Osteoblast (primary cell): Measurements from ENCODE around the gene HHLA2. TPM values are rescaled to one million over a fixed set of nuclear protein-coding genes. Genes with fewer than 3 reads are reported as not detected.

ENCODE experiments used
- DNase-seq: peaks from one replicate; pipeline ENCODE4 v3.0.0; 2011; ENCODE audit warnings: low spot score, mixed read lengths; ENCODE audit not compliant: insufficient read length; ENCODE audit errors: missing footprints
- H2AFZ ChIP-seq: 2 replicates; pipeline ENCODE4 v1.6.0; 2011; ENCODE audit warnings: mild to moderate bottlenecking, low read length
- H3K27ac ChIP-seq: 2 replicates; pipeline ENCODE4 v1.5.1; 2011; ENCODE audit warnings: mild to moderate bottlenecking, low read depth, low read length, moderate library complexity
- H3K27me3 ChIP-seq: 2 replicates; pipeline ENCODE4 v1.6.0; 2012; ENCODE audit warnings: mild to moderate bottlenecking, control low read depth, inconsistent platforms, low read length, moderate library complexity; ENCODE audit not compliant: insufficient read depth
- H3K36me3 ChIP-seq: 2 replicates; pipeline ENCODE4 v1.5.1; 2011; ENCODE audit warnings: mild to moderate bottlenecking, low read length, control low read depth, moderate library complexity; ENCODE audit not compliant: insufficient read depth
- H3K4me1 ChIP-seq: 2 replicates; pipeline ENCODE4 v1.5.1; 2011; ENCODE audit warnings: mild to moderate bottlenecking, low read length, control low read depth, moderate library complexity; ENCODE audit not compliant: insufficient read depth
- H3K4me2 ChIP-seq: 2 replicates; pipeline ENCODE4 v1.6.0; 2011; ENCODE audit warnings: mild to moderate bottlenecking, low read length; ENCODE audit not compliant: insufficient read depth
- H3K4me3 ChIP-seq: fragments of 200-600 bp; sonication (generic); 3 replicates; pipeline ENCODE4 v1.5.1; 2012; ENCODE audit warnings: mild to moderate bottlenecking, low read length, inconsistent platforms; ENCODE audit not compliant: insufficient read depth
- H3K79me2 ChIP-seq: 2 replicates; pipeline ENCODE4 v1.6.0; 2012; ENCODE audit warnings: mild to moderate bottlenecking, low read length, control low read depth, inconsistent platforms; ENCODE audit not compliant: insufficient read depth
- H3K9me3 ChIP-seq: 2 replicates; pipeline ENCODE4 v1.5.1; 2011; ENCODE audit warnings: low read depth, low read length, control low read depth
- H4K20me1 ChIP-seq: 2 replicates; pipeline ENCODE4 v1.6.0; 2012; ENCODE audit warnings: mild to moderate bottlenecking, low read length, control low read depth; ENCODE audit not compliant: insufficient read depth
- total RNA-seq: library from RNA; depleted of rRNA; stranded (reverse); fragments of >200 nt; gene quantifications from 2 replicates; pipeline ENCODE4 v1.2.3, GENCODE V29; 2012
- TF ChIP-seq, protein P1 (sequence below): IDR thresholded peaks from 2 replicates; pipeline ENCODE4 v1.5.1; 2011; ENCODE audit warnings: mild to moderate bottlenecking, low read depth, low read length, moderate library complexity; ENCODE audit errors: extremely low read depth

HHLA2 gene
- total RNA-seq, 1 donor = not detected

DNA sequence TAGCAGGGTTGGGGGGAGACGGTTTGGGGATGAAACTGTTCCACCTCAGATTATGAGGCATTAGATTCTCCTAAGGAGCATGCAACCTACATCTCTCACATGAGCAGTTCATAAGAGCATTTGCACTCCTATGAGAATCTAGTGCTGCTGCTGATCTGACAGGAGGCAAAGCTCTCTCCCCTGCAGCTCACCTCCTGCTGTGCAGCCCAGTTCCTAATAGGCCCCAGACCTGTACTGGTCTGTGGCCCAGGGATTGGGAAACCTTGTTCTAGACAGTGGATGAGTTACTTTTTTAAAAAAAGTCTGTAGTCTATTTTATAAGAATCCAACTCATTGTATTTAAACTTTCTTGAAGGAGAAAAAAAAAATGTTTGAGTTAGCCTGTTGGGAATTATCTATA lies 100.0 kb downstream of the HHLA2 start:
- Histone ChIP-seq H3K4me3 (no peak overlapping the region), H2AFZ (no peak overlapping the region), H3K4me2 (no peak overlapping the region), H3K36me3 (no peaks in the 10 kb centered on the region), H3K79me2 (no peaks in the 10 kb centered on the region), H4K20me1 (no peaks in the 10 kb centered on the region), H3K27me3 (peaks cover 24% of the 10 kb centered on the region), H3K27ac (no peak overlapping the region), H3K4me1 (peaks cover 11% of the 10 kb centered on the region), H3K9me3 (no peaks in the 10 kb centered on the region)
- DNase-seq = no peak
- TF ChIP-seq, protein P1, sequence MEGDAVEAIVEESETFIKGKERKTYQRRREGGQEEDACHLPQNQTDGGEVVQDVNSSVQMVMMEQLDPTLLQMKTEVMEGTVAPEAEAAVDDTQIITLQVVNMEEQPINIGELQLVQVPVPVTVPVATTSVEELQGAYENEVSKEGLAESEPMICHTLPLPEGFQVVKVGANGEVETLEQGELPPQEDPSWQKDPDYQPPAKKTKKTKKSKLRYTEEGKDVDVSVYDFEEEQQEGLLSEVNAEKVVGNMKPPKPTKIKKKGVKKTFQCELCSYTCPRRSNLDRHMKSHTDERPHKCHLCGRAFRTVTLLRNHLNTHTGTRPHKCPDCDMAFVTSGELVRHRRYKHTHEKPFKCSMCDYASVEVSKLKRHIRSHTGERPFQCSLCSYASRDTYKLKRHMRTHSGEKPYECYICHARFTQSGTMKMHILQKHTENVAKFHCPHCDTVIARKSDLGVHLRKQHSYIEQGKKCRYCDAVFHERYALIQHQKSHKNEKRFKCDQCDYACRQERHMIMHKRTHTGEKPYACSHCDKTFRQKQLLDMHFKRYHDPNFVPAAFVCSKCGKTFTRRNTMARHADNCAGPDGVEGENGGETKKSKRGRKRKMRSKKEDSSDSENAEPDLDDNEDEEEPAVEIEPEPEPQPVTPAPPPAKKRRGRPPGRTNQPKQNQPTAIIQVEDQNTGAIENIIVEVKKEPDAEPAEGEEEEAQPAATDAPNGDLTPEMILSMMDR = no peak

DNA sequence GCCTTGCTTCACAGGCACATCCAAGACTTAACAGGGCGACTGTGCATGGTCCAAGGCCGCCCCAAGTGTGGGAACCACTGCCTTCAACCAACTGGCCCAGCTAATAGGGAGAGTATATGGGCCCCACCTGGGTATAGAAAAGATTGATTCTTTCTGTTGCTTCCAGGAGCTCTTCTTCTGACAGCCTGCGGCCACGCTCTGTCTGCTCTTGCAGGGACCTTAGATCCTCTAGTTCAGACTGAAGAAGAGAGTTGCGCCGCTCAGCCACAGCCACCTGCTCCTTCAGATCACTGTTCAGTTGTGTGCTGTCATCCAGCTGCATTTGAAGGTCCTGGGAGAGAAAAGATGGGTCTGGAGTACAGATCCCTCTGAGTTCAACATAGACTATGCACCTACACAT lies 102.2 kb downstream of the HHLA2 start:
- DNase-seq = no peak
- no peak overlapping the region for H3K4me2 ChIP-seq
- H3K4me1 ChIP-seq = peaks cover under 1% of the 10 kb centered on the region
- H3K4me3 ChIP-seq = no peak overlapping the region
- TF ChIP-seq, protein P1 = no peak
- no peaks in the 10 kb centered on the region for H3K9me3 ChIP-seq
- H3K79me2 ChIP-seq = no peaks in the 10 kb centered on the region
- H4K20me1 ChIP-seq = no peaks in the 10 kb centered on the region
- H3K36me3 ChIP-seq = no peaks in the 10 kb centered on the region
- peaks cover 17% of the 10 kb centered on the region for H3K27me3 ChIP-seq
- H3K27ac ChIP-seq = no peak overlapping the region
- H2AFZ ChIP-seq = no peak overlapping the region

DNA sequence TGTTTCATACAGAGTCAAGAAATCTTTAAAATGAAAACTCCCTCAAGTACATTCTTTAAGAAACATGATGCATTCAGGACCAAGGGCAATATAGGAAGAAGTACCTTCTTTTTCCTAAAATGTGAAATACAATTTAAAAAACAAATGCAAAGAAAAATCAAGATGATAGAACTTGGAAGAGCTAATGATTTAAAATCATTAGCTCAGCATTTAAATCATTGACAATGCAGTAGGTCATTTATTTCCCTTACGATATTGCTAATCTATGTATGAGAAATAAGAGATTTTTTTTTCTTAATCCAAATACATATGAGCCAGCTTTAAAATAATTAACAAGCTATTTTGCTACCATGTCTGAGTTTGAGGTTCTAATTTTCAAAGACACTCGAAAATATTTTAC lies 105.5 kb downstream of the HHLA2 start:
- peaks cover 24% of the 10 kb centered on the region for H3K4me1 ChIP-seq
- no peaks in the 10 kb centered on the region for H4K20me1 ChIP-seq
- TF ChIP-seq, protein P1 = no peak
- peaks cover 7% of the 10 kb centered on the region for H3K27me3 ChIP-seq
- no peaks in the 10 kb centered on the region for H3K36me3 ChIP-seq
- no peaks in the 10 kb centered on the region for H3K79me2 ChIP-seq
- H3K27ac ChIP-seq = no peak overlapping the region
- no peak for DNase-seq
- no peak overlapping the region for H3K4me2 ChIP-seq
- no peaks in the 10 kb centered on the region for H3K9me3 ChIP-seq
- no peak overlapping the region for H2AFZ ChIP-seq
- no peak overlapping the region for H3K4me3 ChIP-seq

DNA sequence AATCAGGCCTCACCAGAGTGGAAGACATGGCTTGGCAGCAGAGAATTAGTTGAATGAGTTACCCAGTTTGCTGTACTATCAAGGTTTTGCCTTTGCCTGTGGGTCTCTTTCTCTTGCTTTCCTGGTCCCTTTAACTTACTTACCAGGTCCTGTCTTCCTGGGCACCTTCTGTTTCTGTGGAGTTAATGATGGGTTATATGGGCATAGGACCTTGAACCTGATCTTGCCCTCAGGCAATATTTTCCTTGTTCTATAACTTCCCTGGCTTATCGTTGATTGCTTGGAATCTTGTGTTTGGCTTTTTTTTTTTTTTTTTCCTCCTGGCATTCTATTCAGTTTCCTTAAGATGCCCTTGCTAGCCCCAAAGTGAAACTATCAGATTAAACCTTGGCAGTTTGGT lies 106.8 kb downstream of the HHLA2 start:
- Histone ChIP-seq H3K4me1 (peaks cover 24% of the 10 kb centered on the region), H3K79me2 (no peaks in the 10 kb centered on the region), H3K36me3 (no peaks in the 10 kb centered on the region), H2AFZ (no peak overlapping the region), H3K27me3 (peaks cover 7% of the 10 kb centered on the region), H3K4me2 (no peak overlapping the region), H4K20me1 (no peaks in the 10 kb centered on the region), H3K27ac (no peak overlapping the region), H3K4me3 (no peak overlapping the region), H3K9me3 (no peaks in the 10 kb centered on the region)
- no peak for DNase-seq
- TF ChIP-seq, protein P1 = no peak
